HepG2 (cell line): ENCODE data around the gene NAPEPLD. TPM values are rescaled to one million over a fixed set of nuclear protein-coding genes. Genes with fewer than 3 reads are reported as not detected.

Source experiments
- ATAC-seq: fragments of 200-7000 bp; cut with Tn5 transposase; 3 replicates; pipeline ENCODE4 v1.9.1; 2020; ENCODE audit warnings: mild to moderate bottlenecking, moderate library complexity
- BruUV-seq: library from RNA; stranded (reverse); fragments of 400-500 nt; replicated peaks from 2 replicates; lab custom pipeline; 2021; lab: Mats Ljungman, UMichigan
- CTCF ChIA-PET: fragments of 300-600 bp; formaldehyde crosslinking; extraction: SDS; loops from one replicate; lab custom pipeline; 2021; ENCODE audit warnings: low total read pairs, inconsistent platforms, low intra/inter-chr PET ratio; lab: Yijun Ruan, JAX
- POLR2A ChIA-PET: fragments of 350-600 bp; sonication (Branson Sonifier 250); formaldehyde crosslinking; loops from one replicate; lab custom pipeline; 2020; ENCODE audit warnings: antibody characterized with exemption, inconsistent platforms; lab: Yijun Ruan, JAX
- DNase-seq: peaks from one replicate; pipeline ENCODE4 v3.0.0-alpha.2; 2015; ENCODE audit warnings: low spot score
- FAIRE-seq: peaks from 3 replicates; lab custom pipeline; 2011; peaks lifted over from hg19 to GRCh38; lab: Jason Lieb, UNC
- H2AFZ ChIP-seq: one replicate; pipeline ENCODE4 v1.6.1; 2011; ENCODE audit warnings: low read length, inconsistent platforms
- H3K27ac ChIP-seq: fragments of 300-600 bp; 3 replicates; pipeline ENCODE4 v1.8.0; 2011; ENCODE audit warnings: mixed run types, mild to moderate bottlenecking, mixed read lengths, low read length, inconsistent platforms; ENCODE audit not compliant: insufficient read depth; ENCODE audit errors: extremely low read length
- H3K27me3 ChIP-seq, 2 experiments: fragments of 200-600 bp in 1 of 2; 2 replicates in 1 of 2; 3 replicates in 1 of 2; pipeline versions ENCODE4 v1.6.0 to v1.8.0; 2011; ENCODE audit warnings: low read length in 2 of 2, mild to moderate bottlenecking in 2 of 2, moderate library complexity in 2 of 2, inconsistent platforms in 1 of 2; ENCODE audit not compliant: insufficient read depth in 2 of 2, control insufficient read depth in 1 of 2
- H3K36me3 ChIP-seq, 2 experiments: fragments of 200-600 bp in 1 of 2; replicated peaks in 1 of 2; 2 replicates in 1 of 2; 3 replicates in 1 of 2; pipeline versions ENCODE4 v1.5.1 to v1.8.0; 2011; ENCODE audit warnings: low read length in 2 of 2, inconsistent platforms in 1 of 2; ENCODE audit not compliant: insufficient read depth in 2 of 2, control insufficient read depth in 1 of 2
- H3K4me1 ChIP-seq: 2 replicates; pipeline ENCODE4 v1.5.1; 2012; ENCODE audit warnings: low read length, inconsistent platforms; ENCODE audit not compliant: insufficient read depth
- H3K4me2 ChIP-seq: 2 replicates; pipeline ENCODE4 v1.6.0; 2011; ENCODE audit warnings: low read depth, low read length, inconsistent platforms
- H3K4me3 ChIP-seq, 3 experiments: fragments of 200-600 bp in 1 of 3; sonication (generic), shearing (Covaris generic) in 1 of 3; replicated peaks in 1 of 3; 2 replicates each; pipeline ENCODE4 v1.5.1; 2011 to 2016; ENCODE audit warnings: low read length in 3 of 3, inconsistent platforms in 2 of 3, low read depth in 2 of 3, mild to moderate bottlenecking in 2 of 3, control low read depth in 1 of 3, mixed read lengths in 1 of 3; ENCODE audit not compliant: insufficient read depth in 1 of 3
- H3K79me2 ChIP-seq: one replicate; pipeline ENCODE4 v1.6.1; 2011; ENCODE audit warnings: low read length, inconsistent platforms; ENCODE audit not compliant: insufficient read depth
- H3K9ac ChIP-seq: 2 replicates; pipeline ENCODE4 v1.6.0; 2011; ENCODE audit warnings: mild to moderate bottlenecking, low read depth, low read length, inconsistent platforms; ENCODE audit not compliant: insufficient read depth
- H3K9me3 ChIP-seq: 2 replicates; pipeline ENCODE4 v1.5.1; 2012; ENCODE audit warnings: mild to moderate bottlenecking, low read length
- H4K20me1 ChIP-seq: 2 replicates; pipeline ENCODE4 v1.6.0; 2011; ENCODE audit warnings: inconsistent platforms, mild to moderate bottlenecking, low read length, moderate library complexity; ENCODE audit not compliant: insufficient read depth
- BRD4 ChIP-seq: sonication (generic); formaldehyde crosslinking; IDR thresholded peaks from 2 replicates; pipeline ENCODE4 v1.4.0; 2020; ENCODE audit warnings: missing genetic modification reagents
- CERS6 ChIP-seq: sonication (generic); formaldehyde crosslinking; IDR thresholded peaks from 2 replicates; pipeline ENCODE4 v1.5.0; 2020; ENCODE audit warnings: missing genetic modification reagents
- CREM ChIP-seq, 2 experiments: sonication (generic) in 1 of 2; formaldehyde crosslinking in 1 of 2; IDR thresholded peaks; 2 replicates each; pipeline versions ENCODE4 v1.4.0 to v1.6.1; 2016 to 2020; ENCODE audit warnings: antibody characterized with exemption in 1 of 2, mild to moderate bottlenecking in 1 of 2, missing genetic modification reagents in 1 of 2
- E2F1 ChIP-seq: sonication (generic); formaldehyde crosslinking; IDR thresholded peaks from 2 replicates; pipeline ENCODE4 v1.5.0; 2020; ENCODE audit warnings: missing genetic modification reagents
- HNF1B ChIP-seq: sonication (generic); formaldehyde crosslinking; IDR thresholded peaks from 2 replicates; pipeline ENCODE4 v1.5.1; 2020; ENCODE audit warnings: mild to moderate bottlenecking, moderate library complexity, missing genetic modification reagents
- HNRNPL ChIP-seq: fragments of 200-400 bp; formaldehyde crosslinking; IDR thresholded peaks from 2 replicates; pipeline ENCODE4 v1.6.1; 2017; ENCODE audit warnings: mild to moderate bottlenecking, low read depth, low read length
- MTA3 ChIP-seq: sonication (generic); formaldehyde crosslinking; IDR thresholded peaks from 2 replicates; pipeline ENCODE4 v1.4.0; 2020; ENCODE audit warnings: missing genetic modification reagents
- NR2C2 ChIP-seq: sonication (generic); formaldehyde crosslinking; IDR thresholded peaks from 2 replicates; pipeline ENCODE4 v1.4.0; 2020; ENCODE audit warnings: missing genetic modification reagents, mild to moderate bottlenecking, moderate library complexity, borderline replicate concordance
- PLSCR1 ChIP-seq: sonication (generic); formaldehyde crosslinking; IDR thresholded peaks from 2 replicates; pipeline ENCODE4 v1.5.0; 2020; ENCODE audit warnings: missing genetic modification reagents, mild to moderate bottlenecking, borderline replicate concordance
- REL ChIP-seq: sonication (generic); formaldehyde crosslinking; conservative IDR thresholded peaks from 2 replicates; pipeline ENCODE4 v1.8.0; 2022; ENCODE audit warnings: mild to moderate bottlenecking, missing genetic modification reagents, moderate library complexity
- TFDP1 ChIP-seq: IDR thresholded peaks from 2 replicates; pipeline ENCODE4 v1.6.1; 2016; ENCODE audit warnings: missing compliant biosample characterization, missing genetic modification reagents, borderline replicate concordance
- ZNF546 ChIP-seq: sonication (generic); formaldehyde crosslinking; conservative IDR thresholded peaks from 2 replicates; pipeline ENCODE4 v1.8.1; 2023; ENCODE audit warnings: mild to moderate bottlenecking, missing genetic modification reagents
- ZNF672 ChIP-seq: sonication (generic); formaldehyde crosslinking; IDR thresholded peaks from 2 replicates; pipeline ENCODE4 v1.8.1; 2022; ENCODE audit warnings: missing genetic modification reagents
- ZNF775 ChIP-seq: sonication (generic); formaldehyde crosslinking; IDR thresholded peaks from 2 replicates; pipeline ENCODE4 v1.4.0; 2020; ENCODE audit warnings: missing genetic modification reagents, mild to moderate bottlenecking, moderate library complexity, borderline replicate concordance
- ZNF780A ChIP-seq: sonication (generic); formaldehyde crosslinking; IDR thresholded peaks from 2 replicates; pipeline ENCODE4 v1.8.0; 2022; ENCODE audit warnings: mild to moderate bottlenecking, missing genetic modification reagents, moderate library complexity
- ZNF841 ChIP-seq: sonication (generic); formaldehyde crosslinking; IDR thresholded peaks from 2 replicates; pipeline ENCODE4 v1.8.1; 2023; ENCODE audit warnings: missing genetic modification reagents, borderline replicate concordance
- WGBS: methylation state at CpG from one replicate; pipeline ENCODE4 v1.1.6; 2017; ENCODE audit warnings: low lambda C conversion rate; 5-methylcytosine and 5-hydroxymethylcytosine counted together
- in situ Hi-C: cut with HindIII; loops from 2 replicates; pipeline ENCODE4 v1.10.0; 2017; ENCODE audit warnings: low pct_unique_long_range_greater_than_20kb; ENCODE audit not compliant: extremely low pct_ligation_motif_present
- intact Hi-C: fragments of 100-400 bp; cut with micrococcal nuclease; formaldehyde crosslinking; loops from one replicate; pipeline ENCODE4 v1.10.0; 2022; ENCODE audit not compliant: unreplicated experiment
- polyA plus RNA-seq, 8 experiments: library from polyadenylated mRNA; depleted of rRNA in 3 of 8; stranded (reverse) in 7 of 8; unstranded in 1 of 8; fragments of >200 nt; fragmentation: Illumina TruSeq in 4 of 8; extraction: Trizol in 4 of 8; gene quantifications; 2 replicates each; pipeline versions ENCODE4 v1.2.1 to v1.2.3, GENCODE V29; 2011 to 2016; ENCODE audit warnings: low read depth in 4 of 8, missing spikeins in 1 of 8, mixed read lengths in 1 of 8; ENCODE audit not compliant: insufficient read depth in 1 of 8
- total RNA-seq, 5 experiments: library from RNA; depleted of rRNA; stranded (reverse); fragments of >200 nt; fragmentation: Illumina TruSeq; extraction: Trizol; gene quantifications; 2 replicates each; pipeline ENCODE4 v1.2.3, GENCODE V29; 2016; ENCODE audit warnings: low read depth in 1 of 5

The NAPEPLD gene
- total and polyA plus RNA-seq, 2 of the 13 experiments (the other 11 are each of a cell fraction or from before 2014, with no cell fraction given), result 3.4 to 5.6 TPM

GRCh38 chr7:103093429-103093828 is 55.5 kb downstream of the NAPEPLD start:
- Histone ChIP-seq H3K9ac (no peak overlapping the region), H3K4me3 (no peak overlapping the region), H2AFZ (no peak overlapping the region), H3K9me3 (no peaks in the 10 kb centered on the region), H3K27me3 (no peaks in the 10 kb centered on the region), H4K20me1 (no peaks in the 10 kb centered on the region), H3K36me3 (peaks cover 0 to 21% of the 10 kb centered on the region in 2 experiments; a peak in 4 of 5 replicates), H3K79me2 (no peaks in the 10 kb centered on the region), H3K27ac (no peak overlapping the region), H3K4me2 (no peak overlapping the region), H3K4me1 (no peaks in the 10 kb centered on the region)
- WGBS, result 95% methylated on average over 1 of the region's 1 CpG
- intact Hi-C loops (no loop called here), in situ Hi-C loops (no loop called here)
- no peak for DNase-seq
- no peak for FAIRE-seq
- ChIA-PET CTCF (no interaction called here), POLR2A (no interaction called here)
- ATAC-seq, result no peak
- no TSS peak for BruUV-seq
- TF ChIP-seq HNRNPL (no peak), HNF1B (CRISPR knock-in tag) (no peak), CREM (IDR thresholded peaks at IDR 0.05) (no peak), CREM (CRISPR knock-in tag; IDR thresholded peaks at IDR 0.05) (no peak), ZNF546 (CRISPR knock-in tag) (no peak), ZNF775 (CRISPR knock-in tag) (no peak), CERS6 (no peak), TFDP1 (CRISPR knock-in tag) (no peak), NR2C2 (CRISPR knock-in tag) (no peak), PLSCR1 (CRISPR knock-in tag) (no peak), E2F1 (no peak), REL (CRISPR knock-in tag) (no peak), ZNF672 (CRISPR knock-in tag) (no peak), BRD4 (CRISPR knock-in tag) (no peak), ZNF780A (CRISPR knock-in tag) (no peak), MTA3 (CRISPR knock-in tag) (no peak), ZNF841 (CRISPR knock-in tag) (no peak)
